Stromal cell of bone marrow (primary cell): ENCODE results near the gene PCDH8.

Experiments used
- DNase-seq: peaks from one replicate; pipeline ENCODE4 v3.0.0-alpha.2; 2012; ENCODE audit warnings: low read depth

The PCDH8 gene

DNA sequence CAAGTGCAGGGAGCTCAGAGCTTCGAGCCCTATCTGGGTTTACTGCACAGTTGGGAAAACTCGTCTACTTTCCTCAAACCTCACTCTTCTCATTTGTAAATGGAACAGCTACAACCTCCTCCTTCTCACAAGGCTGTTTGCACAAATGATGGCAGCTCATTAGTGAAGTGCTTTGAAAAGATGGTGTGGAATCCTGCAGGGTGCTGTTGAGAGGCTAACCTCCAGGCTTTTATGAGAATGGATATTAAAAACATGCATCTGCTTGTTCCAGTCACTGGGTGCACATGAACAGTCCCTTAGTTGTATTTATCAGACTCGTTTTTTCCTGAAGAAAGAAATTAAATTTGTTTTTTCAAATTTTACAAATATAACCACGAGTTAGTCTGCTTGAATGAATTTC, 36.6 kb downstream of the PCDH8 start:
- DNase-seq: no peak

DNA sequence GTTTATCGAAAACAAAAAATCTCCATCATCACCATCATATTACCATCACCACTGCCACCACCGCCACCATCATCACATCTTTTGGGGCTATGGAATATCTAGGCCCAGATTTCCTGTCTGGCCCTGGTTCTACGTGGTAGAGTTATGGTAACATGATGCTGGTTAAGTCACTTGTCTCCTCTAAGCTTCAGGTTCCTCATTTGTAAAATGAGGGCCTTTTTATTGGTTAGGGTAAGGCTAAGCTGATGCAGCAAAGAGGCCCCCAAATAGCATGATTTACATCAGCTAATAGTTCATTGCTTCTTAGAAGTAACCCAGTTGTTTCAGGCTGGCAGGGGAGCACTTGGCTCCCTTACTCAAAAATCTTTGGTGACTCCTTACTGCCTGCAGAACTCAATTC, 37.9 kb downstream of the PCDH8 start:
- no peak for DNase-seq

DNA sequence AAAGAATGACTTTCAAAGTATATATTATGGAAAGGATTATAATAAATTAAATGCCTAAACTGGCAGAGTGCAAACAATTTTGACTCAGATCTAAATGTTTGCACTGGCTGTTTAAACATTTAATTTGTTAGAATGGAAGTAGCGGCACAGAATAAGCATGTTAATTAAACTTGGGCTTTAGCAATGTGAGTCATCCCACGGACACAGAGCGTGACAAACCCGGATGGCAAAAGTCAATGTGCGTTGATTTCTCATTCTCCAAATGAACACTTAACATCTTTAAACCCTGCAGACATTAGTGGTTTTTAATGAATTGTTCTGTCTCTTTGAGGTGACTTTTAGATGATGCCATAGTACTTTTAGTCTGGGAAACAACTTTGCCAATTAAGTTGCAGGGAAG, 38.4 kb downstream of the PCDH8 start:
- no peak for DNase-seq

DNA sequence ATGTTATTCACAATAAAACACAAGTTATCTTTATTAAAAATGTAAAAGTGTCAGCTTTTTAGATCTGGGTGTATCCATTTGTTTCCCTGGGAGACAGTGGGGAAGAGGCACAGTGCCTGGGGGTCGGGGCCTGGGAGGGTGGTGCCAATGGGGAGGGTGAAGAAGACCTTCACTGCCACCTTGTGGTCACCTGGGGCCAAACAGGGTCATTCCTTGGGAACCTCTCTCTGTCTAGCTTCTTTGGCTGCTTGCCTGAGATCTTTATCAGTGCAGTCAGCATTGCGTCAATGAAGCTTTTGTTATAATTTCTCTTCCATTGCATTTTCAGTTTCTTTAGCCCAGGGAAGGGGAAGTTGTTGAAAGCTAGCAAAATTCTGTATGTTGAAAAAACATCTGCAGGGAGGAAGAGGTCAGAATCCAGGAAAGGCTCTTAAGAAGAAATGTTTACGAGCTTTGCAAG, 39.1 kb downstream of the PCDH8 start:
- peak; percentile 4 for DNase-seq

DNA sequence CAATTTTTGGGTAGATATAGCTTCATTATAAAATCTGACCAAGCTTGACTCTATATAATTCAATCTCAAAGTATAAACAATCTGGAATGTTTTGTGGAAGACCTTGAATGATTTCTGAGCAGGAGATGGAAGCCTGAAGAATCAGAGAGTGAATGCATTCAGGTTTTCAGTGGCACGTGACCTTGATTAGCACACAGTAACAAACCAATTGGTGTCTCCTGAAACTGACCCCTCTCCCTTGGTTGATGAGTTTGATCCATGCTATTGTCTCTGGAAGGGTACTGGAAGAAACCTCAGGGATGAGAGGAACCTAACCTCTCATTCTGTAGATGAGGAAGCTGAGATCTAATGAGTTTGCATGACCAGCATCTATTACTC, 39.6 kb downstream of the PCDH8 start:
- no peak for DNase-seq

DNA sequence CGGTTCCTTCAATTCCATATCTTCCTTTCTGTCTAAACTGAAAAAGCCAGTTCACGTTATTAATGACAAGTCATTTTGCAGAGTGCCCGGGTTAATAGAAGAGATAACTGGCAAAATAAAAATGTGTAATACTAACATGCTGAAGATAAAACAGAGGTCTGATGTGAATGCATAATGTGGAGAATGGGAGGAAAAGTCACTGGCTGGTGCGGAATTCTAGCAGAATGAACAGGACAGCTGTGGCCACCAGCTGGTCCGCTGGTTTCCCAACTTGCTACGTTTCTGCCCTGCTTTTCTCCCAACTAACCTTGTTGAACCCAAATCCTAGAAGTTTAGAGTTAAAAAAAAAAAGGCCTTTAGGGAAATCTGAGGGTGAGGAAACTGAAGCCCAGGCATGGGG, 42.4 kb downstream of the PCDH8 start:
- DNase-seq: no peak

DNA sequence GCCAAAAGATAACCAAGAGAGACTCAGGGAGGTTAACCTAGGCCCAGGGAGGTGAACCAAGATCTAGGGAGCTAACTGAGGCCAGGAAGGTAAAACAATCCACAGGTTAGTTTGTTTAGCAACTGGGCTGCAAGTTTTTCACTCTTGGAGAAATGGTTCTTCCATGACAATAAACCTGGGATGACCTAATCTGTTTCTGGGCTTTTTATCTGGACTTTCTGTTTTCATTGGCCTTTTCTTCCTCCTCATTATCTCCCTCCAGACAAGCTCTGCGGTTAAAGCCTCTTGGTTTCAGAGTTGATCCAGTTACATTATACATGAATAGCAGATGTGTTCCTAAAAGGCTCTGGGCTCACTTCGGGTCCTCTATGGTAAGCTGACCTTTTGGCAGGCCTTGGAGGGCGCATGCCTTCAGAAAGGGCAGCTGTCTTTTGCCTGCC, 44.2 kb downstream of the PCDH8 start:
- no peak for DNase-seq

DNA sequence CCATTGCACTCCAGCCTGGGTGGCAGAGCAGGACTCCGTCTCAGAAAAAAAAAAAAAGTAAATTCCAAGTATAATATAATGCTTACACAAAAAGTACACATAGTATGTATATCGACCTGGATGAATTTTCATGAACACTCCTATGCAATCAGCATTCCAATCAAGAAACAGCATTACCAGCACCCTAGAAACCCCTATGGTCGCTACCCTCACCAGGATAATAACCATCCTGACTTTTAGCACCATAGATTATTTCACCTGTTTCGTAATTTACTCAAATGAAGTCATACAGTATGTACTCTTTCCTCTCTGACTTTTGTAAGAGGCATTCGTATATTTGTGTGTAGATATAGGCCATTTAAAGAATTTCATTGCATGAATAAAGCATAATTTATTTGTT, 47.6 kb downstream of the PCDH8 start:
- no peak for DNase-seq

DNA sequence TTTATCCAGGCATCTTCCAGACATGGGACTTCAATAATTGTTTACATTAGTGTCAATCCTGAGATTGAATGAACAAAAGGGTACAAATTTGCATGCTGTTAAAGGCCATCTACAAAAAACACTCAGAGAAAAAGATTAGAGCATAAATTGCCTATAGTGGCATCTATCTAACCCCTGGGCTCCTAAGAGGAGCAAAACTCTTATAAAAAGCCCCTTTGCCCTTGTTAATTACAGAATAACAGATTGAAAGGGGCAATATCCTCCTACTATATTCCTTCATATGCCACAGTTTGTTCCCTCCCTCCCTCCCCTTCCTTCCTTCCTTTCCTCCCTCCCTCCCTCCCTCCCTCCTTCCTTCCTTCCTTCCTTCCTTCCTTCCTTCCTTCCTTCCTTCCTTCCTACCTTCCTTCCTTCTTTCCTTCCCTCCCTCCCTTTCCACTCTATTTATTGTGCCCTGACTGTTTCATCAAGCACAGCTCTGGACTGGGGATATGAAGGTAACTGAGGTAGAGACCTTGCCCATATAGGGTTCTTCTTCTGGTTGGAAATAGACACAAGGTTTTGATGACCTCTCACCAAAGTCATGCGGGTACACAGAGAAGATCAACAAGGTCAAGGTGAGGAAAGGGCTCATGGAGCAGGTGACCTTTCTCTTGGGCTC, 49.5 kb downstream of the PCDH8 start:
- DNase-seq: no peak

DNA sequence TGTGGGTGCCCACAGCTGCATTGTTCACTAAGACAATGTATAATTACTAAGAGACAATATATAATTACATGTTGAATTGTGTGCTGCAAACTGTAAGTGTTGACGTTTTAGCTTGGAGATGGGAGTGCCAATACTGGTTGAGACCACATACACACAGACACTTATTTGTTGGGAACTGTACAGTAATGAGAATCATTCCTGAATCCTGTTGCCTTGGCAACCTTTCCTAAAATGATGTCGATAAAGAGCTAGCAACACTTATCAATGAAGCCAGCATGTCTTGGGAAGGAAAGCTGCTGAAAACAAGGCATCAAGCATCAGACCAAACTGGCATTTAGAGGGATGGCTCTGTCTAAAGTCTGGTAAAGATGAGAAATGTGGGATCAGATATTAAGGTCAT, 51.3 kb downstream of the PCDH8 start:
- DNase-seq: no peak

DNA sequence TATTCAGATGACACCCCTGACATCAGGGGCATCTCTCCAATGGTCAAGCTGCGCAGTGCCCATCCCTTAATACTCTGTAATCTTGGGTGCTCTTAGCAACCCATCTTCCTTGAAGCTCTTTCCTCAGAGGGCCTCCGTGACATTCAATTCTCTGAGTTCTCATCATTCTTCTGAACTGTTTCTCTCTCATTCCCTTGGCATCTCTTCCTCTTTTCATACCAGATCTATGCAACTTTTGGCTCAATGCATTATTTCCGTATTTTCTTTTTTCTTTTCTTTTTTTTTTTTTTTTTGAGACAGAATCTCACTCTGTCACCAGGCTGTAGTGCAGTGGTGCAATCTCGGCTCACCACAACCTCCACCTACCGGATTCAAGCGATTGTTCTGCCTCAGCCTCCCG, 53.9 kb downstream of the PCDH8 start:
- DNase-seq: no peak

DNA sequence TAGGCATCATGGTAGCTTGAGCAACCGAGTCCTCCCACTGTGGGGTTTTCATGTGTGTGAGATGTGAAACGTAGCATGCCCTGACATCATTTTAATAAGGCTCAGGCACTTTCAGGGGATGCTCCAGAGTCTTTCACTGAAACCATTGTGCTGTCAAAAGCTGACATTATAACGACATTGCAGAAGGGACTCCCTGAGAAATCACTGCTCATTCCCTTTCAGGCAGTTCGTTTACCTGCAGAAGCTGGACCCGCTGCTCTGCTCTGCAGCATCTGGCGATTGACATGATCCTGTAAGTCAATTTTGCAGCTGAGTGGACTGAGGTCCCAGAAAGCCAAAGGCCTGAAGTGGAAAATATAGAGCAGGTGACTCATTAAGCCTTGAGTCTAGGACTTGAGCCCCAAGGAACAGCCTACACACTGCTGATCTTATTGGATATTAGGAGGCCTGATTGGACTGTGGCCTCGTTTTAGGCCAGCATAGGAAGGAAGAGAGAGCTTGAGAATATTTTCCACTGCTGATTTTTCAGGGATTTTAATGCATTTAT, 54.9 kb downstream of the PCDH8 start:
- DNase-seq: no peak
